HCT116 (cell line): ENCODE measurements around the gene YBEY. TPM values are rescaled to one million over a fixed set of nuclear protein-coding genes. Genes with fewer than 3 reads are reported as not detected.

Source experiments
- ATAC-seq: fragments of 200-7000 bp; cut with Tn5 transposase; 2 replicates; pipeline ENCODE4 v1.9.1; 2020; ENCODE audit warnings: mild to moderate bottlenecking, moderate library complexity
- BruUV-seq: library from RNA; stranded (reverse); fragments of 400-500 nt; replicated peaks from 2 replicates; lab custom pipeline; 2021; lab: Mats Ljungman, UMichigan
- CTCF ChIA-PET: fragments of 300-600 bp; sonication (Branson Sonifier 250); formaldehyde crosslinking; loops from one replicate; lab custom pipeline; 2021; ENCODE audit warnings: antibody characterized with exemption; lab: Charles Lee
- POLR2A ChIA-PET: fragments of 300-600, 350-600 bp; sonication (Branson Sonifier 250); formaldehyde crosslinking; loops from one replicate; lab custom pipeline; 2021; ENCODE audit warnings: antibody characterized with exemption; lab: Charles Lee
- RAD21 ChIA-PET, 2 experiments: fragments of 300-600 bp; sonication (Branson Sonifier 250); formaldehyde crosslinking; loops; one replicate each; lab custom pipeline; 2023; ENCODE audit warnings: low total read pairs in 2 of 2; ENCODE audit not compliant: uncharacterized antibody in 2 of 2, unreplicated experiment in 2 of 2, low non-redundant PET in 1 of 2; lab: Charles Lee
- DNase-seq: peaks from one replicate; pipeline ENCODE4 v3.0.0-alpha.2; 2010; ENCODE audit warnings: low read depth, low spot score
- H2AFZ ChIP-seq: fragments of 200-600 bp; shearing (Covaris generic), sonication (generic); 2 replicates; pipeline ENCODE4 v1.6.1; 2017; ENCODE audit warnings: low read depth, mixed run types, mixed read lengths, antibody characterized with exemption, low read length; ENCODE audit not compliant: poor library complexity, severe bottlenecking
- H3K27ac ChIP-seq: 2 replicates; pipeline ENCODE4 v1.5.1; 2012; ENCODE audit warnings: low read depth, low read length
- H3K27me3 ChIP-seq: fragments of 200-600 bp; sonication (generic); 2 replicates; pipeline ENCODE4 v1.6.1; 2016; ENCODE audit warnings: mixed run types, low read length, mixed read lengths; ENCODE audit not compliant: insufficient read depth
- H3K36me3 ChIP-seq, 2 experiments: fragments of 200-500 bp in 1 of 2; fragments of 200-600 bp in 1 of 2; sonication (Bioruptor generic) in 1 of 2; sonication (generic) in 1 of 2; 2 replicates each; pipeline versions ENCODE4 v1.5.1 to v1.6.1; 2014 to 2016; ENCODE audit warnings: low read length in 2 of 2, inconsistent platforms in 1 of 2, mixed read lengths in 1 of 2, mixed run types in 1 of 2; ENCODE audit not compliant: insufficient read depth in 2 of 2, control insufficient read depth in 1 of 2
- H3K4me1 ChIP-seq, 2 experiments: fragments of 200-600 bp in 1 of 2; sonication (generic) in 1 of 2; 2 replicates each; pipeline versions ENCODE4 v1.5.1 to v1.6.1; 2012 to 2017; ENCODE audit warnings: low read length in 2 of 2, inconsistent platforms in 1 of 2, mild to moderate bottlenecking in 1 of 2, mixed read lengths in 1 of 2, mixed run types in 1 of 2, moderate library complexity in 1 of 2; ENCODE audit not compliant: insufficient read depth in 2 of 2, control insufficient read depth in 1 of 2
- H3K4me2 ChIP-seq: fragments of 200-600 bp; sonication (generic); 2 replicates; pipeline ENCODE4 v1.6.1; 2017; ENCODE audit warnings: mixed run types, low read length, mixed read lengths
- H3K4me3 ChIP-seq, 2 experiments: fragments of 200-600 bp in 1 of 2; sonication (generic) in 1 of 2; replicated peaks in 1 of 2; 2 replicates each; pipeline ENCODE4 v1.5.1; 2011 to 2016; ENCODE audit warnings: low read length in 2 of 2, control low read depth in 1 of 2, low read depth in 1 of 2, mild to moderate bottlenecking in 1 of 2, mixed read lengths in 1 of 2, mixed run types in 1 of 2
- H3K79me2 ChIP-seq: fragments of 200-600 bp; sonication (generic); 2 replicates; pipeline ENCODE4 v1.6.1; 2017; ENCODE audit warnings: mild to moderate bottlenecking, mixed run types, low read length, moderate library complexity, mixed read lengths; ENCODE audit not compliant: insufficient read depth
- H3K9ac ChIP-seq: fragments of 200-600 bp; sonication (generic); 2 replicates; pipeline ENCODE4 v1.6.1; 2016; ENCODE audit warnings: low read length, mixed read lengths
- H3K9me2 ChIP-seq: fragments of 200-600 bp; sonication (generic), shearing (Covaris generic); 2 replicates; pipeline ENCODE4 v1.6.1; 2017; ENCODE audit warnings: mixed run types, mild to moderate bottlenecking, moderate library complexity; ENCODE audit not compliant: insufficient read depth
- H3K9me3 ChIP-seq, 2 experiments: fragments of 200-500 bp in 1 of 2; fragments of 200-600 bp in 1 of 2; sonication (Bioruptor generic) in 1 of 2; sonication (generic) in 1 of 2; 2 replicates each; pipeline ENCODE4 v1.6.1; 2014 to 2017; ENCODE audit warnings: low read length in 2 of 2, mixed read lengths in 2 of 2, inconsistent platforms in 1 of 2, low read depth in 1 of 2, mild to moderate bottlenecking in 1 of 2, mixed run types in 1 of 2, moderate library complexity in 1 of 2; ENCODE audit not compliant: control insufficient read depth in 1 of 2, insufficient read depth in 1 of 2
- H4K20me1 ChIP-seq: fragments of 200-600 bp; sonication (generic), shearing (Covaris generic); 2 replicates; pipeline ENCODE4 v1.6.1; 2017; ENCODE audit warnings: mixed run types, mild to moderate bottlenecking, moderate library complexity; ENCODE audit not compliant: insufficient read depth
- CBX3 ChIP-seq: IDR thresholded peaks from 2 replicates; pipeline ENCODE4 v1.6.1; 2012; ENCODE audit warnings: low read depth
- EGR1 ChIP-seq: IDR thresholded peaks from 2 replicates; pipeline ENCODE4 v1.6.1; 2012; ENCODE audit warnings: low read depth
- EZH2 ChIP-seq: fragments of 200-600 bp; sonication (generic); IDR thresholded peaks from 2 replicates; pipeline ENCODE4 v1.6.1; 2017; ENCODE audit warnings: antibody characterized with exemption, mixed run types
- EZH2phosphoT487 ChIP-seq: fragments of 200-600 bp; IDR thresholded peaks from 2 replicates; pipeline ENCODE4 v1.6.1; 2018; ENCODE audit warnings: antibody characterized with exemption, borderline replicate concordance
- JUND ChIP-seq: IDR thresholded peaks from 2 replicates; pipeline ENCODE4 v1.6.1; 2012
- POLR2AphosphoS5 ChIP-seq: IDR thresholded peaks from 2 replicates; pipeline ENCODE4 v1.6.1; 2011; ENCODE audit warnings: mild to moderate bottlenecking, low read depth, low read length, moderate library complexity
- RAD21 ChIP-seq: IDR thresholded peaks from 2 replicates; pipeline ENCODE4 v1.6.1; 2012; ENCODE audit warnings: low read depth, mild to moderate bottlenecking
- SIN3A ChIP-seq: IDR thresholded peaks from 2 replicates; pipeline ENCODE4 v1.6.1; 2012; ENCODE audit warnings: low read depth
- SP1 ChIP-seq: IDR thresholded peaks from 2 replicates; pipeline ENCODE4 v1.6.1; 2012; ENCODE audit warnings: low read depth
- SRF ChIP-seq: IDR thresholded peaks from 2 replicates; pipeline ENCODE4 v1.6.1; 2012; ENCODE audit warnings: low read depth
- YY1 ChIP-seq: IDR thresholded peaks from 2 replicates; pipeline ENCODE4 v1.6.1; 2011; ENCODE audit warnings: low read length, low read depth, moderate library complexity, mild to moderate bottlenecking; ENCODE audit not compliant: insufficient replicate concordance; ENCODE audit errors: extremely low read depth
- ZNF274 ChIP-seq: fragments of 200-500 bp; sonication (Bioruptor generic); IDR thresholded peaks from 2 replicates; pipeline ENCODE4 v1.6.1; 2014; ENCODE audit warnings: mild to moderate bottlenecking, low read depth, low read length, inconsistent platforms
- intact Hi-C: fragments of 100-400 bp; cut with micrococcal nuclease; formaldehyde crosslinking; loops from 2 replicates; pipeline ENCODE4 v1.10.0; 2022
- total RNA-seq: library from RNA; stranded (reverse); gene quantifications from one replicate; pipeline ENCODE4 v1.2.1, GENCODE V29; 2021; ENCODE audit not compliant: unreplicated experiment
- TF ChIP-seq, protein P1 (sequence below): IDR thresholded peaks from 2 replicates; pipeline ENCODE4 v1.6.1; 2012; ENCODE audit warnings: low read depth
- TF ChIP-seq, protein P2 (sequence below): IDR thresholded peaks from 2 replicates; pipeline ENCODE4 v1.6.1; 2012
- TF ChIP-seq, protein P3 (sequence below): IDR thresholded peaks from 2 replicates; pipeline ENCODE4 v1.6.1; 2011; ENCODE audit warnings: mild to moderate bottlenecking, low read length, moderate library complexity; ENCODE audit not compliant: insufficient replicate concordance; ENCODE audit errors: extremely low read depth
- TF ChIP-seq, protein P4 (sequence below), 3 experiments: fragments of 200-600 bp in 1 of 3; sonication (generic) in 1 of 3; IDR thresholded peaks in 2 of 3; conservative IDR thresholded peaks in 1 of 3; 2 replicates each; pipeline ENCODE4 v1.5.1; 2012 to 2017; ENCODE audit warnings: low read depth in 2 of 3, low read length in 2 of 3, antibody characterized with exemption in 1 of 3, borderline replicate concordance in 1 of 3, control low read depth in 1 of 3, mild to moderate bottlenecking in 1 of 3, mixed read lengths in 1 of 3, mixed run types in 1 of 3, moderate library complexity in 1 of 3; ENCODE audit not compliant: insufficient read depth in 1 of 3
- TF ChIP-seq, protein P5 (sequence below): IDR thresholded peaks from 2 replicates; pipeline ENCODE4 v1.6.1; 2012

The YBEY gene
- total RNA-seq, 1 experiment from 2014 or later, result 31.5 TPM

DNA sequence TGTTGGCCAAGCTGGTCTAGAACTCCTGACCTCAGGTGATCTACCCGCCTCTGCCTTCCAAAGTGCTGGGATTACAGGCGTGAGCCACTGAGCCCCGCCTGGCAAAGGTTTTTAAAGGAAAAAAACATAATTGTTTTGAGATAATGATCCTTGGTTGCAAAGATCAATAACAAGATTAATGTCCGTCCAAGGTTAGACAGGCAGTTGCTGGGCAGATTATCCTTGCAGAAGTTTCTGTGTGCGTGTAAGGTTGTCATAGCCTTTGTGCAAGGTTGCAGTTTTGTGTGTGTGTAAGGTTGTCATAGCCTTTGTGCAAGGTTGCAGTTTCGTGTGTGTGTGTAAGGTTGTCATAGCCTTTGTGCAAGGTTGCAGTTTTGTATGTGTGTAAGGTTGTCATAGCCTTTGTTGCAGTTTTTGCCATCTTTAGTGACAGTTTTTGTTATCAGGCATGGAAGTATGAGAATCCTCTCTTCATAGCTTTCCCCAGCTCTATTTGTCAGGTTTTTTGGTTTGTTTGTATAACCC, 3.6 kb downstream of the YBEY start:
- TF ChIP-seq SP1, result no peak
- no peak for TF ChIP-seq EZH2phosphoT487
- no peak for TF ChIP-seq RAD21
- TF ChIP-seq, protein P1, sequence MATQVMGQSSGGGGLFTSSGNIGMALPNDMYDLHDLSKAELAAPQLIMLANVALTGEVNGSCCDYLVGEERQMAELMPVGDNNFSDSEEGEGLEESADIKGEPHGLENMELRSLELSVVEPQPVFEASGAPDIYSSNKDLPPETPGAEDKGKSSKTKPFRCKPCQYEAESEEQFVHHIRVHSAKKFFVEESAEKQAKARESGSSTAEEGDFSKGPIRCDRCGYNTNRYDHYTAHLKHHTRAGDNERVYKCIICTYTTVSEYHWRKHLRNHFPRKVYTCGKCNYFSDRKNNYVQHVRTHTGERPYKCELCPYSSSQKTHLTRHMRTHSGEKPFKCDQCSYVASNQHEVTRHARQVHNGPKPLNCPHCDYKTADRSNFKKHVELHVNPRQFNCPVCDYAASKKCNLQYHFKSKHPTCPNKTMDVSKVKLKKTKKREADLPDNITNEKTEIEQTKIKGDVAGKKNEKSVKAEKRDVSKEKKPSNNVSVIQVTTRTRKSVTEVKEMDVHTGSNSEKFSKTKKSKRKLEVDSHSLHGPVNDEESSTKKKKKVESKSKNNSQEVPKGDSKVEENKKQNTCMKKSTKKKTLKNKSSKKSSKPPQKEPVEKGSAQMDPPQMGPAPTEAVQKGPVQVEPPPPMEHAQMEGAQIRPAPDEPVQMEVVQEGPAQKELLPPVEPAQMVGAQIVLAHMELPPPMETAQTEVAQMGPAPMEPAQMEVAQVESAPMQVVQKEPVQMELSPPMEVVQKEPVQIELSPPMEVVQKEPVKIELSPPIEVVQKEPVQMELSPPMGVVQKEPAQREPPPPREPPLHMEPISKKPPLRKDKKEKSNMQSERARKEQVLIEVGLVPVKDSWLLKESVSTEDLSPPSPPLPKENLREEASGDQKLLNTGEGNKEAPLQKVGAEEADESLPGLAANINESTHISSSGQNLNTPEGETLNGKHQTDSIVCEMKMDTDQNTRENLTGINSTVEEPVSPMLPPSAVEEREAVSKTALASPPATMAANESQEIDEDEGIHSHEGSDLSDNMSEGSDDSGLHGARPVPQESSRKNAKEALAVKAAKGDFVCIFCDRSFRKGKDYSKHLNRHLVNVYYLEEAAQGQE, result no peak
- TF ChIP-seq, protein P2, sequence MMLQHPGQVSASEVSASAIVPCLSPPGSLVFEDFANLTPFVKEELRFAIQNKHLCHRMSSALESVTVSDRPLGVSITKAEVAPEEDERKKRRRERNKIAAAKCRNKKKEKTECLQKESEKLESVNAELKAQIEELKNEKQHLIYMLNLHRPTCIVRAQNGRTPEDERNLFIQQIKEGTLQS, result no peak
- no peak for TF ChIP-seq SIN3A
- TF ChIP-seq YY1, result no peak
- no peak for TF ChIP-seq EGR1
- no peak for TF ChIP-seq ZNF274
- TF ChIP-seq, protein P3, sequence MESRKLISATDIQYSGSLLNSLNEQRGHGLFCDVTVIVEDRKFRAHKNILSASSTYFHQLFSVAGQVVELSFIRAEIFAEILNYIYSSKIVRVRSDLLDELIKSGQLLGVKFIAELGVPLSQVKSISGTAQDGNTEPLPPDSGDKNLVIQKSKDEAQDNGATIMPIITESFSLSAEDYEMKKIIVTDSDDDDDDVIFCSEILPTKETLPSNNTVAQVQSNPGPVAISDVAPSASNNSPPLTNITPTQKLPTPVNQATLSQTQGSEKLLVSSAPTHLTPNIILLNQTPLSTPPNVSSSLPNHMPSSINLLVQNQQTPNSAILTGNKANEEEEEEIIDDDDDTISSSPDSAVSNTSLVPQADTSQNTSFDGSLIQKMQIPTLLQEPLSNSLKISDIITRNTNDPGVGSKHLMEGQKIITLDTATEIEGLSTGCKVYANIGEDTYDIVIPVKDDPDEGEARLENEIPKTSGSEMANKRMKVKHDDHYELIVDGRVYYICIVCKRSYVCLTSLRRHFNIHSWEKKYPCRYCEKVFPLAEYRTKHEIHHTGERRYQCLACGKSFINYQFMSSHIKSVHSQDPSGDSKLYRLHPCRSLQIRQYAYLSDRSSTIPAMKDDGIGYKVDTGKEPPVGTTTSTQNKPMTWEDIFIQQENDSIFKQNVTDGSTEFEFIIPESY, result no peak
- no peak for TF ChIP-seq CBX3
- TF ChIP-seq, protein P4, sequence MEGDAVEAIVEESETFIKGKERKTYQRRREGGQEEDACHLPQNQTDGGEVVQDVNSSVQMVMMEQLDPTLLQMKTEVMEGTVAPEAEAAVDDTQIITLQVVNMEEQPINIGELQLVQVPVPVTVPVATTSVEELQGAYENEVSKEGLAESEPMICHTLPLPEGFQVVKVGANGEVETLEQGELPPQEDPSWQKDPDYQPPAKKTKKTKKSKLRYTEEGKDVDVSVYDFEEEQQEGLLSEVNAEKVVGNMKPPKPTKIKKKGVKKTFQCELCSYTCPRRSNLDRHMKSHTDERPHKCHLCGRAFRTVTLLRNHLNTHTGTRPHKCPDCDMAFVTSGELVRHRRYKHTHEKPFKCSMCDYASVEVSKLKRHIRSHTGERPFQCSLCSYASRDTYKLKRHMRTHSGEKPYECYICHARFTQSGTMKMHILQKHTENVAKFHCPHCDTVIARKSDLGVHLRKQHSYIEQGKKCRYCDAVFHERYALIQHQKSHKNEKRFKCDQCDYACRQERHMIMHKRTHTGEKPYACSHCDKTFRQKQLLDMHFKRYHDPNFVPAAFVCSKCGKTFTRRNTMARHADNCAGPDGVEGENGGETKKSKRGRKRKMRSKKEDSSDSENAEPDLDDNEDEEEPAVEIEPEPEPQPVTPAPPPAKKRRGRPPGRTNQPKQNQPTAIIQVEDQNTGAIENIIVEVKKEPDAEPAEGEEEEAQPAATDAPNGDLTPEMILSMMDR (IDR thresholded peaks at IDR 0.05 in 2 of 3, conservative IDR thresholded peaks at IDR 0.05 in 1 of 3; ENCODE audit: borderline replicate concordance in 1 of 3, insufficient read depth in 1 of 3, low read depth in 2 of 3, low read length in 2 of 3), result no peak
- no peak for TF ChIP-seq POLR2AphosphoS5
- TF ChIP-seq SRF, result no peak
- TF ChIP-seq, protein P5, sequence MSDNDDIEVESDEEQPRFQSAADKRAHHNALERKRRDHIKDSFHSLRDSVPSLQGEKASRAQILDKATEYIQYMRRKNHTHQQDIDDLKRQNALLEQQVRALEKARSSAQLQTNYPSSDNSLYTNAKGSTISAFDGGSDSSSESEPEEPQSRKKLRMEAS, result no peak
- TF ChIP-seq EZH2, result no peak
- no peak for TF ChIP-seq JUND
- DNase-seq (no peak), ATAC-seq (no peak)
- no peaks in the 10 kb centered on the region for H3K9me3 ChIP-seq
- H2AFZ ChIP-seq, result no peak overlapping the region
- ChIA-PET RAD21 (no interaction called here), POLR2A (no interaction called here), CTCF (no interaction called here)
- no peak overlapping the region for H3K4me2 ChIP-seq
- no peaks in the 10 kb centered on the region for H4K20me1 ChIP-seq
- H3K9ac ChIP-seq, result no peak overlapping the region
- peaks cover 4 to 13% of the 10 kb centered on the region in 2 experiments; a peak in 2 of 4 replicates for H3K36me3 ChIP-seq
- no peak overlapping the region for H3K27ac ChIP-seq
- H3K4me3 ChIP-seq, result no peak overlapping the region
- H3K9me2 ChIP-seq, result no peaks in the 10 kb centered on the region
- peaks cover 22% of the 10 kb centered on the region for H3K79me2 ChIP-seq
- no peaks in the 10 kb centered on the region for H3K27me3 ChIP-seq
- no TSS peak for BruUV-seq
- intact Hi-C loops, result loop anchor here (10.0 kb wide), 1 partner anchor 145 kb away; no protein-coding TSS in a partner anchor
- H3K4me1 ChIP-seq, result peaks cover 5 to 14% of the 10 kb centered on the region in 2 experiments
